Neuronal stem cell (in vitro differentiated cells): ENCODE data around the gene CABP4.
A peak's percentile ranks its signal among the peaks of the same experiment; 100 is the strongest.

ENCODE experiments used
- DNase-seq: peaks from one replicate; pipeline ENCODE4 v3.0.0-alpha.2; 2013; ENCODE audit warnings: low spot score
- H2AFZ ChIP-seq: one replicate; pipeline ENCODE4 v1.6.1; 2013; ENCODE audit warnings: mild to moderate bottlenecking, low read length, inconsistent platforms
- H2AK5ac ChIP-seq: 2 replicates; pipeline ENCODE4 v1.6.1; 2013; ENCODE audit warnings: low read depth, mild to moderate bottlenecking, inconsistent platforms, low read length, moderate library complexity, mixed read lengths
- H2BK120ac ChIP-seq: 2 replicates; pipeline ENCODE4 v1.6.1; 2013; ENCODE audit warnings: low read depth, mild to moderate bottlenecking, inconsistent platforms, low read length, moderate library complexity, mixed read lengths
- H2BK12ac ChIP-seq: one replicate; pipeline ENCODE4 v1.6.1; 2013; ENCODE audit warnings: low read length, inconsistent platforms
- H2BK15ac ChIP-seq: 2 replicates; pipeline ENCODE4 v1.6.1; 2013; ENCODE audit warnings: mild to moderate bottlenecking, low read length, inconsistent platforms, mixed read lengths
- H2BK5ac ChIP-seq: one replicate; pipeline ENCODE4 v1.6.1; 2013; ENCODE audit warnings: inconsistent platforms, mild to moderate bottlenecking, low read length, moderate library complexity
- H3K14ac ChIP-seq: one replicate; pipeline ENCODE4 v1.6.1; 2013; ENCODE audit warnings: low read length, inconsistent platforms
- H3K18ac ChIP-seq: 2 replicates; pipeline ENCODE4 v1.6.1; 2013; ENCODE audit warnings: low read length, inconsistent platforms
- H3K23ac ChIP-seq: 2 replicates; pipeline ENCODE4 v1.6.1; 2013; ENCODE audit warnings: low read depth, mild to moderate bottlenecking, mixed read lengths, low read length, inconsistent platforms; ENCODE audit not compliant: poor library complexity
- H3K27ac ChIP-seq: replicated peaks from 3 replicates; pipeline ENCODE4 v1.5.1; 2013; ENCODE audit warnings: low read length, inconsistent platforms
- H3K27me3 ChIP-seq, 3 experiments: 2 replicates each; pipeline ENCODE4 v1.6.1; 2013; ENCODE audit warnings: low read length in 3 of 3, mild to moderate bottlenecking in 2 of 3, inconsistent platforms in 1 of 3, low read depth in 1 of 3, mixed read lengths in 1 of 3, moderate library complexity in 1 of 3; ENCODE audit not compliant: control insufficient read depth in 3 of 3, insufficient read depth in 3 of 3
- H3K36me3 ChIP-seq, 2 donors: replicated peaks in 1 of 2; 2 replicates each; pipeline ENCODE4 v1.6.1; 2013; ENCODE audit warnings: low read length in 2 of 2; ENCODE audit not compliant: control insufficient read depth in 2 of 2, insufficient read depth in 2 of 2
- H3K4ac ChIP-seq: 2 replicates; pipeline ENCODE4 v1.6.1; 2013; ENCODE audit warnings: inconsistent platforms, mild to moderate bottlenecking, low read length, moderate library complexity
- H3K4me1 ChIP-seq, 2 donors: 1 replicate in 1 of 2; 2 replicates in 1 of 2; pipeline ENCODE4 v1.6.1; 2013; ENCODE audit warnings: low read length in 2 of 2, low read depth in 1 of 2; ENCODE audit not compliant: control insufficient read depth in 2 of 2, insufficient read depth in 1 of 2
- H3K4me2 ChIP-seq: one replicate; pipeline ENCODE4 v1.6.1; 2013; ENCODE audit warnings: mild to moderate bottlenecking, low read length, inconsistent platforms; ENCODE audit not compliant: insufficient read depth, poor library complexity, severe bottlenecking
- H3K4me3 ChIP-seq, 2 donors: 2 replicates each; pipeline ENCODE4 v1.5.1; 2013; ENCODE audit warnings: low read length in 2 of 2, mild to moderate bottlenecking in 2 of 2, inconsistent platforms in 1 of 2, moderate library complexity in 1 of 2
- H3K79me1 ChIP-seq: one replicate; pipeline ENCODE4 v1.6.1; 2013; ENCODE audit warnings: low read depth, mild to moderate bottlenecking, inconsistent platforms, low read length, moderate library complexity
- H3K9ac ChIP-seq: one replicate; pipeline ENCODE4 v1.6.1; 2013; ENCODE audit warnings: mild to moderate bottlenecking, low read depth, low read length, inconsistent platforms; ENCODE audit not compliant: poor library complexity
- H3K9me3 ChIP-seq, 2 donors: replicated peaks in 1 of 2; 2 replicates each; pipeline versions ENCODE3 to v1.6.1; 2013; ENCODE audit warnings: low read length in 2 of 2, mild to moderate bottlenecking in 2 of 2, inconsistent platforms in 1 of 2, low read depth in 1 of 2, mixed read lengths in 1 of 2, moderate library complexity in 1 of 2; ENCODE audit not compliant: control insufficient read depth in 2 of 2, insufficient read depth in 1 of 2
- H4K8ac ChIP-seq: one replicate; pipeline ENCODE4 v1.6.1; 2013; ENCODE audit warnings: low read depth, mild to moderate bottlenecking, inconsistent platforms, low read length, moderate library complexity
- H4K91ac ChIP-seq: one replicate; pipeline ENCODE4 v1.6.1; 2013; ENCODE audit warnings: low read length, low read depth, mild to moderate bottlenecking, inconsistent platforms; ENCODE audit not compliant: poor library complexity
- WGBS, 2 donors: extraction: QIAGEN DNeasy Blood & Tissue Kit; methylation state at CpG; one replicate each; pipeline ENCODE4 v1.1.7; 2013; ENCODE audit warnings: missing lambda C conversion rate in 2 of 2, mixed read lengths in 1 of 2; ENCODE audit not compliant: insufficient read length in 2 of 2, insufficient replicate concordance in 1 of 2; ENCODE audit errors: extremely low coverage in 2 of 2; 5-methylcytosine and 5-hydroxymethylcytosine counted together

Gene CABP4

GRCh38 chr11:67491276-67492068 is 36.3 kb downstream of the CABP4 start:
- H3K23ac ChIP-seq: no peak overlapping the region
- DNase-seq: no peak
- no peak overlapping the region for H3K4me2 ChIP-seq
- H3K9me3 ChIP-seq: no peaks in the 10 kb centered on the region
- H3K18ac ChIP-seq: peak overlapping the region; percentile 48
- H3K4me1 ChIP-seq: no peaks in the 10 kb centered on the region
- H4K8ac ChIP-seq: no peak overlapping the region
- H3K36me3 ChIP-seq: peaks cover 54 to 91% of the 10 kb centered on the region in 2 donors
- H3K79me1 ChIP-seq: peaks cover 10% of the 10 kb centered on the region
- no peak overlapping the region for H3K27ac ChIP-seq
- H2BK120ac ChIP-seq: no peak overlapping the region
- peak overlapping the region; percentile 53 for H2BK5ac ChIP-seq
- H2BK15ac ChIP-seq: no peak overlapping the region
- peak overlapping the region; percentile 30 for H3K9ac ChIP-seq
- H3K4ac ChIP-seq: no peak overlapping the region
- no peak overlapping the region for H2AFZ ChIP-seq
- no peak overlapping the region for H2AK5ac ChIP-seq
- no peak overlapping the region for H3K14ac ChIP-seq
- H3K4me3 ChIP-seq: no peak overlapping the region
- H3K27me3 ChIP-seq: no peaks in the 10 kb centered on the region
- H4K91ac ChIP-seq: no peak overlapping the region
- no peak overlapping the region for H2BK12ac ChIP-seq
- no CpG with 5 or more reads among the region's 24 CpGs for WGBS, 2 donors

GRCh38 chr11:67492069-67492727 is 37.0 kb downstream of the CABP4 start:
- H3K4me3 ChIP-seq: no peak overlapping the region
- H2AK5ac ChIP-seq: no peak overlapping the region
- H3K36me3 ChIP-seq: peaks cover 59 to 89% of the 10 kb centered on the region in 2 donors
- no peak overlapping the region for H3K14ac ChIP-seq
- no peaks in the 10 kb centered on the region for H3K27me3 ChIP-seq
- H3K4me1 ChIP-seq: no peaks in the 10 kb centered on the region
- H3K79me1 ChIP-seq: peaks cover 6% of the 10 kb centered on the region
- H2BK12ac ChIP-seq: no peak overlapping the region
- WGBS, 2 donors: no CpG with 5 or more reads among the region's 19 CpGs
- H4K8ac ChIP-seq: no peak overlapping the region
- no peak overlapping the region for H2BK5ac ChIP-seq
- H4K91ac ChIP-seq: no peak overlapping the region
- H3K9me3 ChIP-seq: no peaks in the 10 kb centered on the region
- H3K4me2 ChIP-seq: no peak overlapping the region
- H2AFZ ChIP-seq: no peak overlapping the region
- H2BK15ac ChIP-seq: no peak overlapping the region
- no peak overlapping the region for H2BK120ac ChIP-seq
- no peak overlapping the region for H3K27ac ChIP-seq
- no peak for DNase-seq
- H3K9ac ChIP-seq: no peak overlapping the region
- no peak overlapping the region for H3K4ac ChIP-seq
- no peak overlapping the region for H3K23ac ChIP-seq
- no peak overlapping the region for H3K18ac ChIP-seq

- H2BK5ac ChIP-seq: no peak overlapping the region
- peaks cover 8% of the 10 kb centered on the region for H3K79me1 ChIP-seq
- H3K18ac ChIP-seq: peak overlapping the region; percentile 28
- DNase-seq: no peak
- H3K9me3 ChIP-seq: no peaks in the 10 kb centered on the region
- no peaks in the 10 kb centered on the region for H3K4me1 ChIP-seq
- no peak overlapping the region for H3K4ac ChIP-seq
- peak overlapping the region; percentile 92 for H4K8ac ChIP-seq
- H3K4me2 ChIP-seq: no peak overlapping the region
- no peak overlapping the region for H2BK12ac ChIP-seq
- H3K27ac ChIP-seq: no peak overlapping the region
- no CpG with 5 or more reads among the region's 46 CpGs for WGBS, 2 donors
- H3K36me3 ChIP-seq: peaks cover 65 to 91% of the 10 kb centered on the region in 2 donors
- H3K27me3 ChIP-seq: no peaks in the 10 kb centered on the region
- peak overlapping the region; percentile 43 for H3K23ac ChIP-seq
- no peak overlapping the region for H3K14ac ChIP-seq
- H2BK120ac ChIP-seq: no peak overlapping the region
- no peak overlapping the region for H2AK5ac ChIP-seq
- no peak overlapping the region for H2AFZ ChIP-seq
- H3K4me3 ChIP-seq: no peak overlapping the region
- no peak overlapping the region for H4K91ac ChIP-seq
- H2BK15ac ChIP-seq: no peak overlapping the region
- H3K9ac ChIP-seq: no peak overlapping the region
Observed at GRCh38 chr11:67492801-67493547, 37.8 kb downstream of the CABP4 start.
